Esophagus squamous epithelium (tissue), 4 donors: ENCODE data around the gene PFDN6.

Experiments
- CTCF ChIP-seq, 6 experiments: fragments of 450-650 bp in 4 of 6; fragments of 200-600 bp in 2 of 6; sonication (generic) in 2 of 6; IDR thresholded peaks; one replicate each; pipeline ENCODE4 v1.5.1; 2016 to 2019; ENCODE audit warnings: antibody characterized with exemption in 6 of 6, mild to moderate bottlenecking in 4 of 6, moderate library complexity in 4 of 6
- POLR2A ChIP-seq, 4 donors: fragments of 450-650 bp; IDR thresholded peaks; one replicate each; pipeline ENCODE4 v1.6.1; 2017; ENCODE audit warnings: antibody characterized with exemption in 4 of 4, mild to moderate bottlenecking in 4 of 4, moderate library complexity in 3 of 4

GRCh38 chr6:33305052-33305451, 15.7 kb downstream of the PFDN6 start:
- TF ChIP-seq POLR2A (IDR thresholded peaks at IDR 0.05), result no peak
- TF ChIP-seq CTCF (IDR thresholded peaks at IDR 0.05), result no peak
